ENCODE data around the gene UBXN10. TPM values are rescaled to one million over a fixed set of nuclear protein-coding genes. Genes with fewer than 3 reads are reported as not detected.

UBXN10 gene
- polyA plus RNA-seq, 3 donors, result 0.16 to 0.82 (median 0.30) TPM

DNA sequence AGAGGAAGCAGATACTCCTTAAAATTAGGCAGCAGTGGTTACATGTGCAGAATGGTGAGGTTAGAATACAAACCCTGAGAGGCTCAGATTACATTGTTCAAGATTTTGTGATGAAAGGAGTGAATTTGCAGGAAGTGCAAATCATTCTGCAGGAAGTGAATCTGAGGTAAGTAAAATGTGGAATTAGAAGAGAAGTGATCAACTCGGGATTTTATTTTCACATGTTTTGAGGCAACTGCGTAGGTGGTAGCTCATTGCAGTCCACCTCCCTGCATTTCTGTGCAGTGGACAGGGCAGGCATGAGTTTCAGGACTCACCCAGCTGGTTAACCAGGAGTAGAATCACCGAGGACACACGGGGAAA, 2.5 kb downstream of the UBXN10 start:
- H2AFZ ChIP-seq (ENCODE audit: insufficient read depth, low read depth, low read length, poor library complexity, severe bottlenecking), result no peak overlapping the region
- 50% methylated on average over 3 of the region's 4 CpGs for WGBS (ENCODE audit: insufficient coverage)
- no peak for TF ChIP-seq CTCF (IDR thresholded peaks at IDR 0.05)
- no peaks in the 10 kb centered on the region for H3K9me3 ChIP-seq (replicated peaks in 1 of 2; ENCODE audit: control insufficient read depth in 1 of 2, insufficient read depth in 1 of 2, low read length in 2 of 2)
- H3K4me3 ChIP-seq (replicated peaks in 1 of 3; ENCODE audit: low read depth in 2 of 3, low read length in 3 of 3), result no peak overlapping the region
- Mint-ChIP-seq H3K36me3 (peaks cover 0 to 5% of the 10 kb centered on the region in 2 donors), H3K9me3 (peaks cover 0 to 10% (median 4%) of the 10 kb centered on the region in 7 donors), H3K4me3 (peak overlapping the region in 1 of 2 donors; percentile 18), H3K27ac (peak overlapping the region in 1 of 7 donors; percentile 28), H3K27me3 (ENCODE audit: low read depth in 3 of 3) (peaks cover 54 to 69% (median 68%) of the 10 kb centered on the region in 3 donors), H3K4me1 (peaks cover 28% of the 10 kb centered on the region)
- H3K79me2 ChIP-seq (ENCODE audit: insufficient read depth, low read length), result no peaks in the 10 kb centered on the region
- intact Hi-C loops (cut with micrococcal nuclease), result no loop called here
- DNase-seq, result no peak
- no peaks in the 10 kb centered on the region for H4K20me1 ChIP-seq (ENCODE audit: insufficient read depth, low read length)
- H3K27ac ChIP-seq (ENCODE audit: low read depth in 1 of 2, low read length in 2 of 2), result no peak overlapping the region
- H3K4me1 ChIP-seq (ENCODE audit: control insufficient read depth in 1 of 2, insufficient read depth in 2 of 2, low read length in 2 of 2), result peaks cover 20 to 23% of the 10 kb centered on the region in 2 donors
- H3K4me2 ChIP-seq (replicated peaks; ENCODE audit: extremely low read depth, low read length, poor library complexity, severe bottlenecking), result no peak overlapping the region
- peaks cover 41 to 54% of the 10 kb centered on the region in 2 donors for H3K27me3 ChIP-seq (ENCODE audit: control insufficient read depth in 2 of 2, insufficient read depth in 2 of 2, low read length in 2 of 2)
- no peaks in the 10 kb centered on the region for H3K36me3 ChIP-seq (replicated peaks in 1 of 2; ENCODE audit: control insufficient read depth in 1 of 2, insufficient read depth in 2 of 2, low read length in 2 of 2)
- no peak overlapping the region for H3K9ac ChIP-seq (ENCODE audit: insufficient read depth, low read length, poor library complexity, severe bottlenecking)

DNA sequence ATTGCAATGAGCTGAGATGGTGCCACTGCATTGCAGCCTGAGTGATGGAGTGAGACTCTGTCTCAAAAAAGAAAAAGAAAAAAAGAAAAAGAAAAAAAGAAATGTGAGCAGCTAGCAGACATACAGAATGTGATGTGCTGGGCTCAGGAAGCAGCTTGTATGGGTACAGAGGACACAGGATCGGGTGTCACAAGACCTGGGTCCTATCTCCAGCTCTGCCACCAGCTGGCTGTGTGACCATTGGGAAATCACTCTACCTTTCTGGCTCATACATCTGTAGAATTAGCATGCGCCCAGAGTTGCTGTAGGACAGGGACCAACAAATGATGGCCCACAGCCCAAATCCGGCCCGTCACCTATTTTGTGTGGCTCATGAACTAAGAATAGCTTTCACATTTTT, 3.8 kb downstream of the UBXN10 start:
- Mint-ChIP-seq H3K27me3 (ENCODE audit: low read depth in 3 of 3) (peaks cover 41 to 68% (median 59%) of the 10 kb centered on the region in 3 donors), H3K9me3 (peaks cover 0 to 10% (median 4%) of the 10 kb centered on the region in 7 donors), H3K4me3 (peak overlapping the region in 1 of 2 donors; percentile 36), H3K36me3 (peaks cover 0 to 5% of the 10 kb centered on the region in 2 donors), H3K4me1 (peaks cover 22% of the 10 kb centered on the region), H3K27ac (no peak overlapping the region)
- no peak overlapping the region for H3K27ac ChIP-seq (ENCODE audit: low read depth in 1 of 2, low read length in 2 of 2)
- no peak overlapping the region for H2AFZ ChIP-seq (ENCODE audit: insufficient read depth, low read depth, low read length, poor library complexity, severe bottlenecking)
- peaks cover 18 to 20% of the 10 kb centered on the region in 2 donors for H3K4me1 ChIP-seq (ENCODE audit: control insufficient read depth in 1 of 2, insufficient read depth in 2 of 2, low read length in 2 of 2)
- no peaks in the 10 kb centered on the region for H3K79me2 ChIP-seq (ENCODE audit: insufficient read depth, low read length)
- H3K36me3 ChIP-seq (replicated peaks in 1 of 2; ENCODE audit: control insufficient read depth in 1 of 2, insufficient read depth in 2 of 2, low read length in 2 of 2), result no peaks in the 10 kb centered on the region
- no peak overlapping the region for H3K4me2 ChIP-seq (replicated peaks; ENCODE audit: extremely low read depth, low read length, poor library complexity, severe bottlenecking)
- intact Hi-C loops (cut with micrococcal nuclease), result loop anchor here (5.0 kb wide), 2 partner anchors 87 to 267 kb away; partner anchors contain the start of gene PLA2G2E (in 1 of the 2)
- no peak for DNase-seq
- H3K9ac ChIP-seq (ENCODE audit: insufficient read depth, low read length, poor library complexity, severe bottlenecking), result no peak overlapping the region
- H3K4me3 ChIP-seq (replicated peaks in 1 of 3; ENCODE audit: low read depth in 2 of 3, low read length in 3 of 3), result no peak overlapping the region
- WGBS (ENCODE audit: insufficient coverage), result 100% methylated on average over 1 of the region's 4 CpGs
- H3K27me3 ChIP-seq (ENCODE audit: control insufficient read depth in 2 of 2, insufficient read depth in 2 of 2, low read length in 2 of 2), result peaks cover 41 to 48% of the 10 kb centered on the region in 2 donors
- no peaks in the 10 kb centered on the region for H3K9me3 ChIP-seq (replicated peaks in 1 of 2; ENCODE audit: control insufficient read depth in 1 of 2, insufficient read depth in 1 of 2, low read length in 2 of 2)
- H4K20me1 ChIP-seq (ENCODE audit: insufficient read depth, low read length), result no peaks in the 10 kb centered on the region
- no peak for TF ChIP-seq CTCF (IDR thresholded peaks at IDR 0.05)

Measured in CD14-positive monocyte (primary cell).